Measurements from ENCODE around the gene GJA5.
"Not testable (repeated sequence)": the region's sequence is repeated elsewhere in the genome, so short reads cannot be mapped to it uniquely, and the experiment has no call there.

GJA5 gene

DNA sequence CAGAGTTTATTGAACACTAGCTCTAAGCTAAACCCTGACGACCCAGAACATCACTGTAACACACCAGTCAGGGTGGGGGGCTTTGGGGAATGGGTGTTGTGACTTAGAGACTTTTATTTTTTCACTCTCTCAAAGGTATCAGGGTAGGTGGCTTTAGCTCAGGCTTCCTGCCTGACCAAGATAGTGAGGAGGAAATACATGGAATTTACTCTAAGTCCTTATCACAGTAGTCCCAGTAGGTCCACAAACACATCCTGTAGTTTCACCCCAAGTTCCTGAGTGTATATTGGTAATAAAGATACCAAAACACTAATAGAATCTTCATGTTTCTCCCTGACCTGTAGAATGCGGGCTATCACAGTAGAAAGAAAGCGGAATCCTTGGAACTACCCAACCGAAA lies 15.1 kb downstream of the GJA5 start:
- Histone ChIP-seq H3K4me1 (ENCODE audit: control insufficient read depth in 1 of 2, insufficient read depth in 2 of 2, low read length in 2 of 2) (no peaks in the 10 kb centered on the region), H3K4me3 (ENCODE audit: low read depth in 1 of 2, low read length in 2 of 2) (no peak overlapping the region), H3K27me3 (ENCODE audit: low read depth, low read length) (no peaks in the 10 kb centered on the region), H3K36me3 (ENCODE audit: control insufficient read depth in 1 of 2, insufficient read depth in 2 of 2, low read length in 2 of 2) (no peaks in the 10 kb centered on the region), H3K9me3 (ENCODE audit: control insufficient read depth in 1 of 2, low read length in 2 of 2) (no peaks in the 10 kb centered on the region), H3K27ac (ENCODE audit: low read length) (no peak overlapping the region)

DNA sequence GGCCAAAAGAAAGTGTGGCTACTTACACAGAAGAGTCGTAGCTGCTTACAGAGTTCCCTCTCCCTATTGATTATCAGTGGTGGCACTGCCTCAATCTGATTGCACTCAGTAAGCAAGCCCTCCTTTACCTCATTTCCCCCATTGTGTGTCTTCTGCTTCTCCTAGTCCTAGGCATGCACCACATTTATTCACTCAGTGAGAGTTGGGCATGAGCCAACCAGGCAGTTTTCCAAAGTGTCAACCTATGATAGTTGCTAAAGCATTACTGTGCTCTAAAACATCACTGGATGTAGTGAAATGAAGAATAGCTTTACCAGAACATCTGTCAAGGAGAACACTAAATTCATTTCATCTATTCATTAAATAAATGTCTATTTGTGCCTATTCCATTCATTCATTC lies 19.3 kb downstream of the GJA5 start:
- Histone ChIP-seq H3K27me3 (ENCODE audit: low read depth, low read length) (no peaks in the 10 kb centered on the region), H3K9me3 (ENCODE audit: control insufficient read depth in 1 of 2, low read length in 2 of 2) (no peaks in the 10 kb centered on the region), H3K36me3 (ENCODE audit: control insufficient read depth in 1 of 2, insufficient read depth in 2 of 2, low read length in 2 of 2) (no peaks in the 10 kb centered on the region), H3K4me1 (ENCODE audit: control insufficient read depth in 1 of 2, insufficient read depth in 2 of 2, low read length in 2 of 2) (no peaks in the 10 kb centered on the region), H3K4me3 (ENCODE audit: low read depth in 1 of 2, low read length in 2 of 2) (no peak overlapping the region), H3K27ac (ENCODE audit: low read length) (no peak overlapping the region)

DNA sequence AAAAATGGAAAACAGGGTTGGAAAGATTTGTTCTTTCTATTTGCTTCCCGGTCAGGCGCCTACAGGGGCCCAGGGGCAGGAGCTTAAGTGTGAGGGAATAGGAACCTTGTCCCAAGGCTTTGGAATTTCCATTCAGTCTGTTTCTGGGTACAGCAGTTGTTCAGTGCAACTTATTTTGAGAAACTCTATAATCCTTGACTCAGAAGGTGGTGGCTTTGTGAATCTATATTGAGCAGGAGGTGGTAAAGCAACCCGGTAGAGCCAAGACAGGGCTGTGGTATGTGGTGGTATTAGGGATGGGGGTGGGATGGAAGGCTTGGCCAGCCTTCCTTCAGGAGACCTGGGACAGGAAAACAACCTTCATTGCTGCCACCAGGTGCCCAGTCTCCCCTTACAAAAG lies 20.0 kb downstream of the GJA5 start:
- Histone ChIP-seq H3K4me3 (ENCODE audit: low read depth in 1 of 2, low read length in 2 of 2) (no peak overlapping the region), H3K36me3 (ENCODE audit: control insufficient read depth in 1 of 2, insufficient read depth in 2 of 2, low read length in 2 of 2) (no peaks in the 10 kb centered on the region), H3K27me3 (ENCODE audit: low read depth, low read length) (no peaks in the 10 kb centered on the region), H3K9me3 (ENCODE audit: control insufficient read depth in 1 of 2, low read length in 2 of 2) (no peaks in the 10 kb centered on the region), H3K27ac (ENCODE audit: low read length) (no peak overlapping the region), H3K4me1 (ENCODE audit: control insufficient read depth in 1 of 2, insufficient read depth in 2 of 2, low read length in 2 of 2) (no peaks in the 10 kb centered on the region)

DNA sequence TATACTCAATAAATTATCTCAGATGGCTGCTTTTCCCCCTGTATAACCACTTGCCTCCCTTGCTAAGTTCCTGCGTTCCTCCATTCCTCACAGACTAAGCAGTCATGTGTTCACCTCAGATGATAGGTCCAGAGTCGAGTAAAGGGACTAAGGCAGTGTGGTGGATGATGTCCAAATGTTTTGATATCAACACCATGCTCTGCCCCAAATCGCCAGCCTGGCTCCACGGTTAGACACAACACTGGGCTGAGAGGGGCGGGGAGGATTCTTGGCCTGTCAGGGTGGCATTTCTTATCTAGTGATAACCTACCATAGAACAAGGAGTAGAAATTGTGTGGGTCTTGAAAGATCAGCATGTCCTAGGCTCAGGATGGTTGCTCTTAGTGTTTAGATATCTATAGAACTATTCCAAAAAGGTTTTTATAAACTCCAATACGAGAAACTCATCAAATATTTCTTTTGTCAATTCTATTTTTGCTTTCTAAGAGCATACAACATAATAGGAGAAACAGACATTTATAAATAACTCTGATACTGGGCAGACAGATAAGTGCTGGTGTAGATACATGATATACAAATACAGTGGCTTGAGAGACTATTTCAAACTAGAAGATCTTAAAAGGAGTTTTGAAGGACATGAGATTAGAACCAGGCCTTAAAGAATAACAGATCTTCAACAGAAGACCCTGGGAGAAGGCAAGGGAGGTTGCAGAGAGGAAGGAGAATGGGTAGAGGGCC lies 21.5 kb downstream of the GJA5 start:
- Histone ChIP-seq H3K4me1 (ENCODE audit: control insufficient read depth in 1 of 2, insufficient read depth in 2 of 2, low read length in 2 of 2) (no peaks in the 10 kb centered on the region), H3K36me3 (ENCODE audit: control insufficient read depth in 1 of 2, insufficient read depth in 2 of 2, low read length in 2 of 2) (no peaks in the 10 kb centered on the region), H3K9me3 (ENCODE audit: control insufficient read depth in 1 of 2, low read length in 2 of 2) (no peaks in the 10 kb centered on the region), H3K4me3 (ENCODE audit: low read depth in 1 of 2, low read length in 2 of 2) (no peak overlapping the region), H3K27ac (ENCODE audit: low read length) (no peak overlapping the region), H3K27me3 (ENCODE audit: low read depth, low read length) (no peaks in the 10 kb centered on the region)

DNA sequence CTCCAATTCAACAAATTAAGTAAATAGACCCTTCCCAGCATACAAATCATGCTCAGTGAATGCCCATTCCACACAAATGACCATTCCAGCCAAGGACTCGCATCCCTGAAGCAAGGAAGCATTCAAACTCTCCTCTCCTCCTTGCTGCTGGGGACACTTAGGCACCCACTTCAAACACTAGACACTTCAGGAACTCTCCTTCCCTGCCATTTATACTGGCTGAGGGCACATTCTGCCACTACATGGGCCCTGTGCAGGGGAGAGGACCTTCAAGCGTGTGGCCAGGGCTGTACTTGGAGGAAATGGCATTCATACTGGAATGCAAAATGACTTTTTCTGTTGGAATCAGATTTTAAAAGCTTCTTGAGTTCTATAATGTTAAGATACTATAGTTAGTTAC lies 22.3 kb downstream of the GJA5 start:
- no peak overlapping the region for H3K27ac ChIP-seq (ENCODE audit: low read length)
- H3K9me3 ChIP-seq (ENCODE audit: control insufficient read depth in 1 of 2, low read length in 2 of 2) = no peaks in the 10 kb centered on the region
- no peak overlapping the region for H3K4me3 ChIP-seq (ENCODE audit: low read depth in 1 of 2, low read length in 2 of 2)
- H3K36me3 ChIP-seq (ENCODE audit: control insufficient read depth in 1 of 2, insufficient read depth in 2 of 2, low read length in 2 of 2) = no peaks in the 10 kb centered on the region
- H3K4me1 ChIP-seq (ENCODE audit: control insufficient read depth in 1 of 2, insufficient read depth in 2 of 2, low read length in 2 of 2) = no peaks in the 10 kb centered on the region
- no peaks in the 10 kb centered on the region for H3K27me3 ChIP-seq (ENCODE audit: low read depth, low read length)

DNA sequence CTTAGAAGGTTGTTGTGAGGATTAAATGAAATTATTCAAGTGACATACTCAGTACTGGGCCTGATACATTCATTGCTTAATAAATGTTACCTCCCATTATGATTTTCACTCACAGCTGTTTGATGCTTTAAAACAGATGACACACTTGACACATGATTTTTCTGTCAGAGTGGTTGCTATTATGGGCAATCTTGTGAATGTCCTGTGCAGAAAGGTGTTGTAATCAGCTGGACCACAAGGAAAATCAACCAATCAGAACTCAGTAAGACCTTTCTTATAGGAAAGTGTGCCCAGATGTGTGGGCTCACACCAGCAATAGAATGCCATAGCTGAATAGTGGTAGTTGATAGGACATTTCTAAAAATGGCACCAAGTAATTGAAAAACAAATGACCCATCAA lies 23.5 kb downstream of the GJA5 start:
- H3K9me3 ChIP-seq (ENCODE audit: control insufficient read depth in 1 of 2, low read length in 2 of 2) = no peaks in the 10 kb centered on the region

DNA sequence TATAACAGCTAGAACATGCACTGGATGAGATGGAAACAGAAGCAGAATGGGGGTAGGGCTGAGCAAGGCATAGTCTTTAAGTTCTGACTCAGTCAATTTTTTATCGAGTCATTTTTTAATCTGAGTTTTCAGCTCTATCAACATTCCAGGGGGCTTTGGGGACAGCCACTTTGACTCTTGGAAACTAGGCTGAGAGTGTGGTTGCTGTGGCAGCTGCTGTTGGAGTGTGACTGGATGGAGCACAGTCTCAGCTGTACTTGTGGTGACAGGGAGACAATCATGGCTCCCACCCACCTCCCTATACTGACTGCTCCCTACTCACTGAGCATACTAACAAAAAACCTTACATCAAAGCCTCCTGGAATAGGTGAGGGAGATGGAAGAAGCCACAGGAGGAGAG lies 25.0 kb downstream of the GJA5 start:
- Histone ChIP-seq H3K9me3 (ENCODE audit: control insufficient read depth in 1 of 2, low read length in 2 of 2) (no peaks in the 10 kb centered on the region), H3K36me3 (ENCODE audit: control insufficient read depth in 1 of 2, insufficient read depth in 2 of 2, low read length in 2 of 2) (no peaks in the 10 kb centered on the region), H3K27me3 (ENCODE audit: low read depth, low read length) (no peaks in the 10 kb centered on the region), H3K4me3 (ENCODE audit: low read depth in 1 of 2, low read length in 2 of 2) (no peak overlapping the region), H3K27ac (ENCODE audit: low read length) (no peak overlapping the region), H3K4me1 (ENCODE audit: control insufficient read depth in 1 of 2, insufficient read depth in 2 of 2, low read length in 2 of 2) (no peaks in the 10 kb centered on the region)

More for the DNA sequence above, 23.5 kb downstream of the GJA5 start:
- Histone ChIP-seq H3K27ac (ENCODE audit: low read length) (no peak overlapping the region), H3K36me3 (ENCODE audit: control insufficient read depth in 1 of 2, insufficient read depth in 2 of 2, low read length in 2 of 2) (no peaks in the 10 kb centered on the region), H3K4me1 (ENCODE audit: control insufficient read depth in 1 of 2, insufficient read depth in 2 of 2, low read length in 2 of 2) (no peaks in the 10 kb centered on the region), H3K4me3 (ENCODE audit: low read depth in 1 of 2, low read length in 2 of 2) (no peak overlapping the region), H3K27me3 (ENCODE audit: low read depth, low read length) (no peaks in the 10 kb centered on the region)

DNA sequence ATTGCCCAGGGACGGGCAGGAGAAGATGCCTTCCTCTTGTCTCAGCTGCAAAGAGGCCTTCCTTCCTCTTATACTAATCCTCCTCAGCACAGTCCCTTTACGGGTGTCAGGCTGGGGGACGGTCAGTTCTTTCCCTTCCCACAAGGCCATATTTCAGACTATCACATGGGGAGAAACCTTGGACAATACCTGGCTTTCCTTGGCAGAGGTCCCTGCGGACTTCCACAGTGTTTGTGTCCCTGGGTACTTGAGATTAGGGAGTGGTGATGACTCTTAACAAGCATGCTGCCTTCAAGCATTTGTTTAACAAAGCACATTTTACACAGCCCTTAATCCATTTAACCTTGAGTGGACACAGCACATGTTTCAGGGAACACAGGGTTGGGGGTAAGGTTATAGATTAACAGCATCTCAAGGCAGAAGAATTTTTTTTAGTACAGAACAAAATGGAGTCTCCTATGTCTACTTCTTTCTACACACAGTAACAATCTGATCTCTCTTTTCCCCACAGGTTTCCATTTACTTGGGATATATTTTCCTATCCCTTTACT lies 26.0 kb downstream of the GJA5 start:
- not testable (repeated sequence) for H3K4me3 ChIP-seq (ENCODE audit: low read depth in 1 of 2, low read length in 2 of 2)

DNA sequence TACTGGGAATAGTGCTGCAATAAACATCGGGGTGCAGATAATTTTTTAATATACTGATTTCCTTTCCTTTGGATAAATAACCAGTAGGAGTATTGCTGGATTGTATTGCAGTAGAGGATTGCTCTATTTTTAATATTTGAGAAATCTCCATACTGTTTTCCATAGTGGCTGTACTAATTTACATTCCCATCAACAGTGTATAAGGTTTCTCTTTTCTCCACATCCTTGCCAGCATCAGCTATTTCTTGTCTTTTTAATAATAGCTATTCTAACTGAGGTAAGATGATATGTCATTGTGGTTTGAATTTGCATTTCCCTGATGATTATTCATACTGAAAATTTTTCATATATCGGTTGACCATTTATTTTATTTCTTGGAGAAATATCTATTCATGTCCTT lies 31.1 kb downstream of the GJA5 start:
- Histone ChIP-seq H3K4me1 (ENCODE audit: control insufficient read depth in 1 of 2, insufficient read depth in 2 of 2, low read length in 2 of 2) (no peaks in the 10 kb centered on the region), H3K27me3 (ENCODE audit: low read depth, low read length) (no peaks in the 10 kb centered on the region), H3K9me3 (ENCODE audit: control insufficient read depth in 1 of 2, low read length in 2 of 2) (no peaks in the 10 kb centered on the region), H3K36me3 (ENCODE audit: control insufficient read depth in 1 of 2, insufficient read depth in 2 of 2, low read length in 2 of 2) (no peaks in the 10 kb centered on the region), H3K4me3 (ENCODE audit: low read depth in 1 of 2, low read length in 2 of 2) (no peak overlapping the region), H3K27ac (ENCODE audit: low read length) (no peak overlapping the region)

More for the DNA sequence above, 26.0 kb downstream of the GJA5 start:
- H3K4me1 ChIP-seq (ENCODE audit: control insufficient read depth in 1 of 2, insufficient read depth in 2 of 2, low read length in 2 of 2); H3K27me3 ChIP-seq (ENCODE audit: low read depth, low read length); H3K9me3 ChIP-seq (ENCODE audit: control insufficient read depth in 1 of 2, low read length in 2 of 2); H3K36me3 ChIP-seq (ENCODE audit: control insufficient read depth in 1 of 2, insufficient read depth in 2 of 2, low read length in 2 of 2); H3K27ac ChIP-seq (ENCODE audit: low read length): not testable (repeated sequence)

DNA sequence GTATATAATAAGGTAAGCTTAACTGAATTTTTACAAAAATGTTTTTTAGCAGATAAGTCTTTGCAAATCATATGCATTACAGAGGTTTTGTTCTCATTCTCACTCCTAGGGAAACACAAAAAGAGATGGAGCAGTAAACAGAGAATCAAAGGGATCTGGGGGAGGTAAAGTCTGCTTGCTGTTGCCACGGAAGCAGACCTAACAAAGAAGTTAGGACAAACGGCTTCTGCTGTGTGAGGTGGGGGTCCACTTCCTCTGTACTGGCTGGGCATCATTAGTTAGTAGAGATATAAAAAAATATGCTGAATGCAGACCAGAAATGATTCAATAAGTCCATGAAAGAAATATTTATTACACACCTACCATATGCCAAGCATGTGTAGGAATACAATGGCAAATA lies 34.2 kb downstream of the GJA5 start:
- Histone ChIP-seq H3K4me3 (ENCODE audit: low read depth in 1 of 2, low read length in 2 of 2) (no peak overlapping the region), H3K27me3 (ENCODE audit: low read depth, low read length) (no peaks in the 10 kb centered on the region), H3K36me3 (ENCODE audit: control insufficient read depth in 1 of 2, insufficient read depth in 2 of 2, low read length in 2 of 2) (no peaks in the 10 kb centered on the region), H3K4me1 (ENCODE audit: control insufficient read depth in 1 of 2, insufficient read depth in 2 of 2, low read length in 2 of 2) (no peaks in the 10 kb centered on the region), H3K27ac (ENCODE audit: low read length) (no peak overlapping the region), H3K9me3 (ENCODE audit: control insufficient read depth in 1 of 2, low read length in 2 of 2) (no peaks in the 10 kb centered on the region)

DNA sequence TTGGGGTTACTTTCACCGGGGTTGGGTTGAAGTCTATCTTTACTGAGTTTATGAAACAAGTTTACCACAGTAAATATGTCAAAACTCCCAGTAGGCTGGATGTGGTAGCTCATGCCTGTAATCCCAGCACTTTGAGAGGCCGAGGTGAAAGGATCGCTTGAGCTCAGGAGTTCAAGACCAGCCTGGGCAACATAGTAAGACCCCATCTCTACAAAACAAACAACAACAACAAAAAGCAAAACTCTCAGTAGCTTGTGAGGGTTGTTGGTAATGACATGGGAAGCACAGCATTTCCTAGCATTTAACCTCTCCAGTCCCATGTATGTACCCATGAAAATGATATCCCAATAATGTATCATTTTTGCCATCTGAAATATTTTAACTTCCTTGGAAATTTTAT lies 34.7 kb downstream of the GJA5 start:
- Histone ChIP-seq H3K27me3 (ENCODE audit: low read depth, low read length) (no peaks in the 10 kb centered on the region), H3K27ac (ENCODE audit: low read length) (no peak overlapping the region), H3K9me3 (ENCODE audit: control insufficient read depth in 1 of 2, low read length in 2 of 2) (no peaks in the 10 kb centered on the region), H3K36me3 (ENCODE audit: control insufficient read depth in 1 of 2, insufficient read depth in 2 of 2, low read length in 2 of 2) (no peaks in the 10 kb centered on the region), H3K4me1 (ENCODE audit: control insufficient read depth in 1 of 2, insufficient read depth in 2 of 2, low read length in 2 of 2) (no peaks in the 10 kb centered on the region), H3K4me3 (ENCODE audit: low read depth in 1 of 2, low read length in 2 of 2) (no peak overlapping the region)
